Nucleus accumbens (tissue), 56 donors: Measurements from ENCODE around the gene HBS1L.

Source experiments
- DNase-seq, 56 donors: peaks; one replicate each; lab custom pipeline; 2025; lab: John Stamatoyannopoulos, UW

Gene HBS1L

GRCh38 chr6:135054569-135055498 lies at the start of gene HBS1L:
HBS1L (minus strand) TSS chr6:135054822; CDS start chr6:135054691, 131 bp downstream.
- peak; percentile 54 to 98 (median 93) for DNase-seq

GRCh38 chr6:135104199-135104598 lies 49.6 kb upstream of the HBS1L start:
- no peak for DNase-seq

GRCh38 chr6:135102191-135102590 lies 47.6 kb upstream of the HBS1L start:
- DNase-seq = no peak

- no peak for DNase-seq
These were observed 42.5 kb upstream of the HBS1L start for GRCh38 chr6:135097172-135097571.

- no peak for DNase-seq
These were observed 41.9 kb upstream of the HBS1L start for GRCh38 chr6:135096403-135097130.

- DNase-seq = no peak
These were observed 41.1 kb upstream of the HBS1L start for GRCh38 chr6:135095716-135096115.

- DNase-seq = no peak
These were observed 39.8 kb upstream of the HBS1L start for GRCh38 chr6:135094403-135094821.

- DNase-seq = no peak
These were observed 39.0 kb upstream of the HBS1L start for GRCh38 chr6:135093578-135093977.

GRCh38 chr6:135092724-135093123 lies 38.1 kb upstream of the HBS1L start:
- DNase-seq = no peak

GRCh38 chr6:135090819-135091218 lies 36.2 kb upstream of the HBS1L start:
- DNase-seq = no peak

- DNase-seq = no peak
These were observed 35.3 kb upstream of the HBS1L start for GRCh38 chr6:135089901-135090300.

- DNase-seq = no peak
These were observed 34.5 kb upstream of the HBS1L start for GRCh38 chr6:135088818-135089809.

GRCh38 chr6:135088281-135088680 lies 33.7 kb upstream of the HBS1L start:
- DNase-seq = no peak

GRCh38 chr6:135087803-135088202 lies 33.2 kb upstream of the HBS1L start:
- DNase-seq = no peak

- DNase-seq = no peak
These were observed 32.8 kb upstream of the HBS1L start for GRCh38 chr6:135087403-135087802.

GRCh38 chr6:135086414-135086764 lies 31.8 kb upstream of the HBS1L start:
- DNase-seq = no peak

GRCh38 chr6:135085700-135086413 lies 31.2 kb upstream of the HBS1L start:
- DNase-seq = no peak

GRCh38 chr6:135084916-135085269 lies 30.3 kb upstream of the HBS1L start:
- no peak for DNase-seq

GRCh38 chr6:135084001-135084915 lies 29.6 kb upstream of the HBS1L start:
- no peak for DNase-seq
